Panc1 (cell line): Measurements from ENCODE around the gene TP53I11. TPM values are rescaled to one million over a fixed set of nuclear protein-coding genes. Genes with fewer than 3 reads are reported as not detected.

Experiments used
- ATAC-seq: fragments of 200-7000 bp; cut with Tn5 transposase; 2 replicates; pipeline ENCODE4 v1.9.1; 2020; ENCODE audit warnings: mild to moderate bottlenecking, moderate library complexity
- BruUV-seq: library from RNA; stranded (reverse); fragments of 400-500 nt; replicated peaks from 2 replicates; lab custom pipeline; 2021; lab: Mats Ljungman, UMichigan
- CTCF ChIA-PET: fragments of 300-600 bp; sonication (Branson Sonifier 250); formaldehyde crosslinking; loops from one replicate; lab custom pipeline; 2022; ENCODE audit warnings: antibody characterized with exemption; lab: Charles Lee
- POLR2A ChIA-PET: fragments of 300-600 bp; sonication (Branson Sonifier 250); formaldehyde crosslinking; loops from one replicate; lab custom pipeline; 2022; ENCODE audit warnings: antibody characterized with exemption; lab: Charles Lee
- DNase-seq: peaks from one replicate; pipeline ENCODE4 v3.0.0-alpha.2; 2010; ENCODE audit warnings: low read depth, low spot score
- H3K27ac ChIP-seq: 2 replicates; pipeline ENCODE4 v1.5.1; 2011; ENCODE audit warnings: mild to moderate bottlenecking, low read length, inconsistent platforms
- H3K27me3 ChIP-seq: fragments of 200-500 bp; sonication (Bioruptor generic); 2 replicates; pipeline ENCODE4 v1.6.0; 2014; ENCODE audit warnings: low read length, inconsistent platforms; ENCODE audit not compliant: control insufficient read depth, insufficient read depth
- H3K36me3 ChIP-seq: fragments of 200-500 bp; sonication (Bioruptor generic); 2 replicates; pipeline ENCODE4 v1.5.1; 2014; ENCODE audit warnings: inconsistent platforms, mild to moderate bottlenecking, low read length, moderate library complexity; ENCODE audit not compliant: control insufficient read depth, insufficient read depth
- H3K4me1 ChIP-seq: 2 replicates; pipeline ENCODE4 v1.5.1; 2011; ENCODE audit warnings: inconsistent platforms, mild to moderate bottlenecking, low read length, moderate library complexity; ENCODE audit not compliant: control insufficient read depth, insufficient read depth
- H3K4me3 ChIP-seq, 2 experiments: 2 replicates each; pipeline ENCODE4 v1.5.1; 2011 to 2012; ENCODE audit warnings: low read depth in 2 of 2, low read length in 2 of 2, mild to moderate bottlenecking in 2 of 2, inconsistent platforms in 1 of 2, moderate library complexity in 1 of 2
- H3K9me3 ChIP-seq: fragments of 200-500 bp; sonication (Bioruptor generic); 2 replicates; pipeline ENCODE4 v1.5.1; 2014; ENCODE audit warnings: low read depth, mild to moderate bottlenecking, inconsistent platforms, low read length, moderate library complexity; ENCODE audit not compliant: control insufficient read depth, insufficient read depth
- CTCF ChIP-seq: fragments of 450-650 bp; IDR thresholded peaks from 2 replicates; pipeline ENCODE4 v1.5.1; 2017; ENCODE audit warnings: mild to moderate bottlenecking
- POLR2AphosphoS5 ChIP-seq: IDR thresholded peaks from 2 replicates; pipeline ENCODE4 v1.6.1; 2012; ENCODE audit warnings: mild to moderate bottlenecking, low read depth, low read length, moderate library complexity
- REST ChIP-seq, 2 experiments: IDR thresholded peaks; 2 replicates each; pipeline ENCODE4 v1.6.1; 2011 to 2012; ENCODE audit warnings: low read depth in 2 of 2, control low read depth in 1 of 2, low read length in 1 of 2, mild to moderate bottlenecking in 1 of 2, moderate library complexity in 1 of 2; ENCODE audit not compliant: insufficient read depth in 1 of 2
- SIN3A ChIP-seq: IDR thresholded peaks from 2 replicates; pipeline ENCODE4 v1.6.1; 2012; ENCODE audit warnings: low read depth, mild to moderate bottlenecking, low read length, moderate library complexity, borderline replicate concordance; ENCODE audit not compliant: insufficient read depth
- TCF7L2 ChIP-seq: IDR thresholded peaks from 2 replicates; pipeline ENCODE4 v1.6.1; 2011; ENCODE audit warnings: mild to moderate bottlenecking, low read depth, low read length, inconsistent platforms
- in situ Hi-C: cut with HindIII; loops from 2 replicates; pipeline ENCODE4 v1.10.0; 2016; ENCODE audit warnings: low sequenced_read_pairs, low pct_unique_long_range_greater_than_20kb
- intact Hi-C: fragments of 100-400 bp; cut with micrococcal nuclease; formaldehyde crosslinking; loops from one replicate; pipeline ENCODE4 v1.10.0; 2022; ENCODE audit not compliant: unreplicated experiment
- total RNA-seq: library from RNA; stranded (reverse); gene quantifications from one replicate; pipeline ENCODE4 v1.2.1, GENCODE V29; 2021; ENCODE audit not compliant: unreplicated experiment

The TP53I11 gene
- total RNA-seq, 1 experiment from 2014 or later = 132 TPM

GRCh38 chr11:44940835-44941234 lies 9.8 kb downstream of the TP53I11 start:
- in situ Hi-C loops = no loop called here
- H3K36me3 ChIP-seq = no peaks in the 10 kb centered on the region
- no peak overlapping the region for H3K27ac ChIP-seq
- POLR2A ChIA-PET = interaction anchor here (0.7 kb wide), 1 partner anchor 388 kb away, joined by 3 read pairs; no protein-coding TSS in a partner anchor
- ATAC-seq (no peak), DNase-seq (no peak)
- H3K9me3 ChIP-seq = no peaks in the 10 kb centered on the region
- CTCF ChIA-PET = interaction anchor here (2.0 kb wide), 1 partner anchor 164 kb away, joined by 5 read pairs; no protein-coding TSS in a partner anchor
- TF ChIP-seq TCF7L2 (no peak), POLR2AphosphoS5 (no peak), REST (IDR thresholded peaks at IDR 0.05; ENCODE audit: insufficient read depth in 1 of 2, low read depth in 2 of 2, low read length in 1 of 2) (no peak), CTCF (no peak), SIN3A (no peak)
- H3K4me1 ChIP-seq = peaks cover 48% of the 10 kb centered on the region
- BruUV-seq = no TSS peak
- no peak overlapping the region for H3K4me3 ChIP-seq
- intact Hi-C loops = loop anchor here (10.0 kb wide), 1 partner anchor 74 kb away; no protein-coding TSS in a partner anchor
- H3K27me3 ChIP-seq = no peaks in the 10 kb centered on the region

- Histone ChIP-seq H3K4me1 (peaks cover 47% of the 10 kb centered on the region), H3K27me3 (no peaks in the 10 kb centered on the region), H3K9me3 (no peaks in the 10 kb centered on the region), H3K36me3 (no peaks in the 10 kb centered on the region), H3K4me3 (no peak overlapping the region), H3K27ac (no peak overlapping the region)
- POLR2A ChIA-PET = interaction anchor here (0.7 kb wide), 1 partner anchor 388 kb away, joined by 3 read pairs; no protein-coding TSS in a partner anchor
- BruUV-seq = no TSS peak
- in situ Hi-C loops = no loop called here
- DNase-seq = no peak
- CTCF ChIA-PET = interaction anchor here (2.0 kb wide), 1 partner anchor 164 kb away, joined by 5 read pairs; no protein-coding TSS in a partner anchor
- intact Hi-C loops = loop anchor here (10.0 kb wide), 1 partner anchor 74 kb away; no protein-coding TSS in a partner anchor
- ATAC-seq = no peak
- TF ChIP-seq REST (IDR thresholded peaks at IDR 0.05; ENCODE audit: insufficient read depth in 1 of 2, low read depth in 2 of 2, low read length in 1 of 2) (no peak), SIN3A (no peak), POLR2AphosphoS5 (no peak), CTCF (no peak), TCF7L2 (no peak)
These were observed 10.3 kb downstream of the TP53I11 start for GRCh38 chr11:44940404-44940803.
